ENCODE results near the gene LAMC1. TPM values are rescaled to one million over a fixed set of nuclear protein-coding genes. Genes with fewer than 3 reads are reported as not detected.

The LAMC1 gene
- total RNA-seq, 1 experiment from 2014 or later = 61.2 TPM

GRCh38 chr1:183168308-183168707 lies 145.1 kb downstream of the LAMC1 start:
- no peak overlapping the region for H3K4me2 ChIP-seq (ENCODE audit: low read length)
- ChIA-PET CTCF (no interaction called here), POLR2A (no interaction called here), RAD21 (ENCODE audit: low non-redundant PET in 1 of 2, low total read pairs in 2 of 2, uncharacterized antibody in 2 of 2, unreplicated experiment in 2 of 2) (no interaction called here)
- H3K9me3 ChIP-seq (ENCODE audit: control insufficient read depth in 1 of 2, insufficient read depth in 1 of 2, low read depth in 1 of 2, low read length in 2 of 2) = no peaks in the 10 kb centered on the region
- intact Hi-C loops (cut with micrococcal nuclease) = no loop called here
- no peaks in the 10 kb centered on the region for H3K36me3 ChIP-seq (ENCODE audit: control insufficient read depth in 1 of 2, insufficient read depth in 2 of 2, low read length in 2 of 2)
- DNase-seq (ENCODE audit: low read depth, low spot score) (no peak), ATAC-seq (no peak)
- TF ChIP-seq TCF7L2 (IDR thresholded peaks at IDR 0.05; ENCODE audit: borderline replicate concordance, extremely low read depth, insufficient read depth, insufficient read length) (no peak), ZFX (IDR thresholded peaks at IDR 0.05) (no peak), EZH2 (IDR thresholded peaks at IDR 0.05) (no peak), FOSL1 (IDR thresholded peaks at IDR 0.05; ENCODE audit: low read depth) (no peak), POLR2A (IDR thresholded peaks at IDR 0.05; ENCODE audit: borderline replicate concordance, extremely low read depth, insufficient read depth, insufficient read length) (no peak), YY1 (IDR thresholded peaks at IDR 0.05; ENCODE audit: extremely low read depth, insufficient replicate concordance, low read depth, low read length) (no peak), SIN3A (IDR thresholded peaks at IDR 0.05; ENCODE audit: low read depth) (no peak)
- TF ChIP-seq, protein P1, sequence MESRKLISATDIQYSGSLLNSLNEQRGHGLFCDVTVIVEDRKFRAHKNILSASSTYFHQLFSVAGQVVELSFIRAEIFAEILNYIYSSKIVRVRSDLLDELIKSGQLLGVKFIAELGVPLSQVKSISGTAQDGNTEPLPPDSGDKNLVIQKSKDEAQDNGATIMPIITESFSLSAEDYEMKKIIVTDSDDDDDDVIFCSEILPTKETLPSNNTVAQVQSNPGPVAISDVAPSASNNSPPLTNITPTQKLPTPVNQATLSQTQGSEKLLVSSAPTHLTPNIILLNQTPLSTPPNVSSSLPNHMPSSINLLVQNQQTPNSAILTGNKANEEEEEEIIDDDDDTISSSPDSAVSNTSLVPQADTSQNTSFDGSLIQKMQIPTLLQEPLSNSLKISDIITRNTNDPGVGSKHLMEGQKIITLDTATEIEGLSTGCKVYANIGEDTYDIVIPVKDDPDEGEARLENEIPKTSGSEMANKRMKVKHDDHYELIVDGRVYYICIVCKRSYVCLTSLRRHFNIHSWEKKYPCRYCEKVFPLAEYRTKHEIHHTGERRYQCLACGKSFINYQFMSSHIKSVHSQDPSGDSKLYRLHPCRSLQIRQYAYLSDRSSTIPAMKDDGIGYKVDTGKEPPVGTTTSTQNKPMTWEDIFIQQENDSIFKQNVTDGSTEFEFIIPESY (IDR thresholded peaks at IDR 0.05; ENCODE audit: extremely low read depth, insufficient replicate concordance, low read length) = no peak
- TF ChIP-seq, protein P2, sequence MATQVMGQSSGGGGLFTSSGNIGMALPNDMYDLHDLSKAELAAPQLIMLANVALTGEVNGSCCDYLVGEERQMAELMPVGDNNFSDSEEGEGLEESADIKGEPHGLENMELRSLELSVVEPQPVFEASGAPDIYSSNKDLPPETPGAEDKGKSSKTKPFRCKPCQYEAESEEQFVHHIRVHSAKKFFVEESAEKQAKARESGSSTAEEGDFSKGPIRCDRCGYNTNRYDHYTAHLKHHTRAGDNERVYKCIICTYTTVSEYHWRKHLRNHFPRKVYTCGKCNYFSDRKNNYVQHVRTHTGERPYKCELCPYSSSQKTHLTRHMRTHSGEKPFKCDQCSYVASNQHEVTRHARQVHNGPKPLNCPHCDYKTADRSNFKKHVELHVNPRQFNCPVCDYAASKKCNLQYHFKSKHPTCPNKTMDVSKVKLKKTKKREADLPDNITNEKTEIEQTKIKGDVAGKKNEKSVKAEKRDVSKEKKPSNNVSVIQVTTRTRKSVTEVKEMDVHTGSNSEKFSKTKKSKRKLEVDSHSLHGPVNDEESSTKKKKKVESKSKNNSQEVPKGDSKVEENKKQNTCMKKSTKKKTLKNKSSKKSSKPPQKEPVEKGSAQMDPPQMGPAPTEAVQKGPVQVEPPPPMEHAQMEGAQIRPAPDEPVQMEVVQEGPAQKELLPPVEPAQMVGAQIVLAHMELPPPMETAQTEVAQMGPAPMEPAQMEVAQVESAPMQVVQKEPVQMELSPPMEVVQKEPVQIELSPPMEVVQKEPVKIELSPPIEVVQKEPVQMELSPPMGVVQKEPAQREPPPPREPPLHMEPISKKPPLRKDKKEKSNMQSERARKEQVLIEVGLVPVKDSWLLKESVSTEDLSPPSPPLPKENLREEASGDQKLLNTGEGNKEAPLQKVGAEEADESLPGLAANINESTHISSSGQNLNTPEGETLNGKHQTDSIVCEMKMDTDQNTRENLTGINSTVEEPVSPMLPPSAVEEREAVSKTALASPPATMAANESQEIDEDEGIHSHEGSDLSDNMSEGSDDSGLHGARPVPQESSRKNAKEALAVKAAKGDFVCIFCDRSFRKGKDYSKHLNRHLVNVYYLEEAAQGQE (IDR thresholded peaks at IDR 0.05; ENCODE audit: low read depth) = no peak
- TF ChIP-seq, protein P3, sequence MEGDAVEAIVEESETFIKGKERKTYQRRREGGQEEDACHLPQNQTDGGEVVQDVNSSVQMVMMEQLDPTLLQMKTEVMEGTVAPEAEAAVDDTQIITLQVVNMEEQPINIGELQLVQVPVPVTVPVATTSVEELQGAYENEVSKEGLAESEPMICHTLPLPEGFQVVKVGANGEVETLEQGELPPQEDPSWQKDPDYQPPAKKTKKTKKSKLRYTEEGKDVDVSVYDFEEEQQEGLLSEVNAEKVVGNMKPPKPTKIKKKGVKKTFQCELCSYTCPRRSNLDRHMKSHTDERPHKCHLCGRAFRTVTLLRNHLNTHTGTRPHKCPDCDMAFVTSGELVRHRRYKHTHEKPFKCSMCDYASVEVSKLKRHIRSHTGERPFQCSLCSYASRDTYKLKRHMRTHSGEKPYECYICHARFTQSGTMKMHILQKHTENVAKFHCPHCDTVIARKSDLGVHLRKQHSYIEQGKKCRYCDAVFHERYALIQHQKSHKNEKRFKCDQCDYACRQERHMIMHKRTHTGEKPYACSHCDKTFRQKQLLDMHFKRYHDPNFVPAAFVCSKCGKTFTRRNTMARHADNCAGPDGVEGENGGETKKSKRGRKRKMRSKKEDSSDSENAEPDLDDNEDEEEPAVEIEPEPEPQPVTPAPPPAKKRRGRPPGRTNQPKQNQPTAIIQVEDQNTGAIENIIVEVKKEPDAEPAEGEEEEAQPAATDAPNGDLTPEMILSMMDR (IDR thresholded peaks at IDR 0.05 in 2 of 3, conservative IDR thresholded peaks at IDR 0.05 in 1 of 3; ENCODE audit: borderline replicate concordance in 1 of 3, insufficient read depth in 1 of 3, low read depth in 2 of 3, low read length in 2 of 3) = no peak
- no peaks in the 10 kb centered on the region for H4K20me1 ChIP-seq (ENCODE audit: insufficient read depth)
- no peaks in the 10 kb centered on the region for H3K9me2 ChIP-seq (ENCODE audit: insufficient read depth)
- H3K27me3 ChIP-seq (ENCODE audit: insufficient read depth, low read length) = no peaks in the 10 kb centered on the region
- BruUV-seq (replicated peaks) = no TSS peak
- no peaks in the 10 kb centered on the region for H3K79me2 ChIP-seq (ENCODE audit: insufficient read depth, low read length)
- no peak overlapping the region for H3K4me3 ChIP-seq (replicated peaks in 1 of 2; ENCODE audit: low read depth in 1 of 2, low read length in 2 of 2)
- H2AFZ ChIP-seq (ENCODE audit: low read depth, low read length, poor library complexity, severe bottlenecking) = peak overlapping the region; percentile 57
- H3K9ac ChIP-seq (ENCODE audit: low read length) = no peak overlapping the region
- H3K27ac ChIP-seq (ENCODE audit: low read depth, low read length) = no peak overlapping the region
- peaks cover 22 to 25% of the 10 kb centered on the region in 2 experiments for H3K4me1 ChIP-seq (ENCODE audit: control insufficient read depth in 1 of 2, insufficient read depth in 2 of 2, low read length in 2 of 2)

Measured in HCT116 (cell line).